Left kidney (tissue), 8 donors: ENCODE measurements around the gene ARSJ. TPM values are rescaled to one million over a fixed set of nuclear protein-coding genes. Genes with fewer than 3 reads are reported as not detected.
"Not testable (repeated sequence)": the region's sequence is repeated elsewhere in the genome, so short reads cannot be mapped to it uniquely, and the experiment has no call there.

Experiments
- DNase-seq: peaks from one replicate; pipeline ENCODE4 v3.0.0-alpha.2; 2013
- long read RNA-seq, 8 donors: transcript quantifications; one replicate each; lab custom pipeline, GENCODE V29; 2026
- polyA plus RNA-seq: library from polyadenylated mRNA; unstranded; fragments of 120-200 nt; gene quantifications from one replicate; pipeline ENCODE4 v1.2.1, GENCODE V29; 2013; ENCODE audit not compliant: insufficient read length

Gene ARSJ
- 18.1 TPM for polyA plus RNA-seq
- long read RNA-seq, donor 1, full-length matches to known transcripts, result 3 of 3 reads
- long read RNA-seq, donor 1, partial matches to known transcripts, result 0 of 3 reads
- long read RNA-seq, donor 1, other reads (novel, unspliced or antisense), result 0 of 3 reads
- long read RNA-seq, donor 2, full-length matches to known transcripts, result 1 of 1 reads
- long read RNA-seq, donor 2, partial matches to known transcripts, result 0 of 1 reads
- long read RNA-seq, donor 2, other reads (novel, unspliced or antisense), result 0 of 1 reads
- long read RNA-seq, donor 3, full-length matches to known transcripts, result 4 of 4 reads
- long read RNA-seq, donor 3, partial matches to known transcripts, result 0 of 4 reads
- long read RNA-seq, donor 3, other reads (novel, unspliced or antisense), result 0 of 4 reads
- long read RNA-seq, donor 4, result 0 reads
- long read RNA-seq, donor 5, result 0 reads
- long read RNA-seq, donor 6, full-length matches to known transcripts, result 3 of 3 reads
- long read RNA-seq, donor 6, partial matches to known transcripts, result 0 of 3 reads
- long read RNA-seq, donor 6, other reads (novel, unspliced or antisense), result 0 of 3 reads
- long read RNA-seq, donor 7, full-length matches to known transcripts, result 2 of 2 reads
- long read RNA-seq, donor 7, partial matches to known transcripts, result 0 of 2 reads
- long read RNA-seq, donor 7, other reads (novel, unspliced or antisense), result 0 of 2 reads
- long read RNA-seq, donor 8, full-length matches to known transcripts, result 4 of 4 reads
- long read RNA-seq, donor 8, partial matches to known transcripts, result 0 of 4 reads
- long read RNA-seq, donor 8, other reads (novel, unspliced or antisense), result 0 of 4 reads

- DNase-seq, result peak; percentile 72
Observed at GRCh38 chr4:113979148-113979904, at the start of gene ARSJ. TSS of gene ARSJ (minus strand) at chr4:113979647. CDS start at chr4:113978834, 813 bp downstream.

- no peak for DNase-seq
Observed at GRCh38 chr4:114028071-114028470, 48.6 kb upstream of the ARSJ start.

DNA sequence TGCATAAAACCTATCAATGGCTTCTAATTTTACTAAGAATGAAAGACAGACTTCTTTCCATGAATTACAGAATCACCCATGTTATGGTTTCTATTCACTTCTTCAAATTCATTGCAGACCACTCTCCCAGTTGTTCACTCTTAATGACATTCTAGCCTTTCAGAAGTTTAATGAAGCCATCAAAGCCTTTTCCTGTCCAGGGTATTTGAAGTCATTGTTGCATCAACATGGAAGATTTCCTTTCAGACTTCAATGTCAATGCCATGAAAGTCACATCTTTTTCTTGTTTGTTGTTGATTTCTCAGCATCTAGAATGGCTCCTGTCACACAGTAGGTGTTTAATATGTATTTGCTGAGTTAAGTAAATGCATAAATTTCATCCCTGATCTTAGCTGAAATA, 48.1 kb upstream of the ARSJ start:
- no peak for DNase-seq

- DNase-seq, result no peak
Observed at GRCh38 chr4:114026447-114026846, 47.0 kb upstream of the ARSJ start.

DNA sequence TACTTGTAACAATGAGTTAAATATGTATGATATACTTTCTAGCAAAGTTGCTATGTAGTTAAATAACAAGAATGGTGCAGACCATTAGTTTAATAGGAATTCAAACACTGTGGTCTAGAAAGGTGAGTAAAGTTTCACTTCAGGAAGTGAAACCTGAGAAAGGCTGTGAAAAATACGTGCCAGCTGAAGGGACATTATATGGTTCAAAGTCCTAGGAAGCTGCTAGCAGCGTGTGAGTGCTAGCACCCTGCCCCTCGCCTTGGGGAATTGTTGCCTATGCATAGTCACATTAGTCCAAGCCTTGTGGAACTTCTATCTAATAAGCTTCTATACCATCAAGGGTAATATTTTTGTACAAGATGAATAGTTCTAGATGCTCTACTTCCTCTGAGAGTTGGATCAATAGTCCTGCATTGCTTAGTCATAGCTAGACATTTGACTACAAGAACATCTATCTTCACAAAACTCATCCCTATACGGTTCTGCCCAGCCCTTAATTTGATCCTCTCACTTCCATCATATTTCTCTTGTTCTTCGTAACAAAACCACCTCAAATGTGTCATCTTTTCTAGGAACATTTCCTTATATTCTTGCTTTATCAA, 45.8 kb upstream of the ARSJ start:
- DNase-seq, result no peak

DNA sequence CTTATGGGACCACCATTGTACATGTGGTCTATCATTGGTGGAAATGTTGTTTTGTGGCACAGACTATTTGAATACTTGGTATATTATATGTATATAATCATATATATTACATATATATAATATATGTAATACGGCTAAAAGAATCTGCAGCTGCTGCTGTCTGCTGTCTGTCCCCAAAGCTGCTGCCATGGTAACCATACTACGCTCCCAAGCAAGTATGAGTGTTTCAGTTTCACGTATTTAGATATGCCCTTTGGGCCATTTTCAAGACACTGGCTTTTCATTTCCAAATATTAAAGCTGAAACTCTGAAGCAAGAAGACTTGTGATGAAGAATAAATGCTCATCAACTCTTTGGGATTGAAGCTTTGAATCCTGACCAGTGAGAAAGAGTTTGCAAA, 42.0 kb upstream of the ARSJ start:
- DNase-seq, result no peak

DNA sequence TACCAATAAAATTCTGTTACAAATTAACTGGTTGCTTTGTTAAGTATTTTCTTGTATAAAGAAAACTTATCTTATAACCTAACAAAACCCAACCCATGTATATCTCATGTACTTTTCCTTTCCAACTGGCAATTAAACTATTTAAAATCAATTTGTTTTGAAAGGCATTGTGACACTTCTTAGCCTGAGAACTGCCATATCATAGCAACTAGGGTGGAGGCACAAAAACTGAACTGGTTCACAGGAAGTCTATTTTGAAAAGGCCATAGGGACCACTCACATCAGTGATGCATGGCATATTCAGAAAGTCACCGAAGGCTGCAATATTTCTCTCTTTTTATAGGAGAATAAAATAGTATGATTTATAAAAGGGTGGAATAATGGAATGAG, 40.5 kb upstream of the ARSJ start:
- no peak for DNase-seq

DNA sequence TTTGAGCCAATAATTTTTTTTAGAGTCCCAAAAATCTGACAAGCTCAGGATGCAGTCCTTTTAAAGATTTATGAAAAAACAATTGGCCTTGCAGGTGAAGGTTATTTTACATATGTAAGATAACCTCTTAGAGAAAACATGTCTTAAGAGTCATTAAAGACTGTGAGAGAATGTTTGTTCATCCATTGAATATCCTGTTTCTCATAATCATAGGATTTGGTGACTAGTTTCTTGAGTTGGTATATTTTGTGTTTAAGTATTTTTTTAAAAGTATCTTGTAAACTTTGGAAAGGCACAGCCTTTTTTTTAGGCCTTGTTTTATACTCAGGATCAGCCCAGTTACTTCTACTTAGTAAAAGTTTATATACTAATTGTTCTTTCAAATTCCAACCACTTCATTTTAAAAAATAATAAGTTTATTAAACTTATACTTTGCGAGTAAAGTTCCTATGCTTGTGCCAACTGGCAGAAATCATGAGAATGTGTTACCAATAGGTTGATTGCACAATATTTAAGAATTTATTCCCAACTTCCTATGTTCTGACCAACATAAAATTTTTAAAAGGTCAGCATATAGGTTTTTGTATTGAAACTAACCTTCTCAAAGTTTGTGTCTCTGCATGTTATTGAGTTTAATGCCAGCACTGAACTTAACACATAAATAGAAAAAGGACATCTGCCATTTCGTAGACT, 40.0 kb upstream of the ARSJ start:
- no peak for DNase-seq

- no peak for DNase-seq
Observed at GRCh38 chr4:114017120-114017917, 37.9 kb upstream of the ARSJ start.

GRCh38 chr4:114015444-114015899, 36.0 kb upstream of the ARSJ start:
- DNase-seq, result no peak

- not testable (repeated sequence) for DNase-seq
Observed at GRCh38 chr4:114013201-114013600, 33.8 kb upstream of the ARSJ start.

GRCh38 chr4:114012749-114013148, 33.3 kb upstream of the ARSJ start:
- DNase-seq, result no peak

DNA sequence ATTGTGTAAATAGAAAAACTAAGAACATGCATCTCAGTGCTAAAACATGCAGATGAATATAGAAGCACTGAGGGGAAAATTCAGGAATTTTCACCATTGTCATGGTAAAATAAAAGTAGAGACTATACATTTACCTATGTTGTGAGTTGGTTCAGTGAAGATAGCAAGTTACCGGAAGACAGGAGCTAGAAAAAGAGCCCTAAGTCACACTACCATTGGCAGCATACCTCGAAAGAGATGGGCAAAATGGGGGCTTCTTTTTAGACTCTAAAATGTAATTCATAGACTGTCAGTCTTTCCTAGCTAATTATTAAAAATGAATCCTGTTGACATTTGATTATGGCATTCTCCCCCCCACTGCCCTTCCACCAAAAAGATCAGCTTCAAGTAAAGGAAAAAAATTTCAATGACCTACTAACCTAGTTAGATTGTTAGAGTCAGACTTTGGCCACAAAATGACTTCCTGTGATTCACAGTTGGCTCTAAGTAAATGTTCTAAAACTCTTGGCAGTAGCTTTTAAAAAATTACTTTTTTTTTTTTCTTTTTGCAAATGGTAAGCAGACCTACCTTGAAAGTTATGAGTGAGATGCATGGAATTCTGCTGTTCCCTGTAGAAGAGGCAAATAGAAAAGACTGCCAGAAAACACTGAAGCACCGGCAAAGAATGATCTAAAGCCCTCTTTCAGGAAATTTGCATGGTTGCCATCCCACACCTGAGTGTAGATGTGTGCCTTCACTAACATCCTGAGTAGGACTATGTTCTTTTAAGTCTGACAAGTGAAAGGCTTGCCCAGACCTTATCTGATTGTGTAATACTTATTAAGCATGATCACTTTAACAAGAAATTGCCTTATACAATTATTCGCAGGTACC, 26.4 kb upstream of the ARSJ start:
- DNase-seq, result no peak

GRCh38 chr4:114004483-114005226, 25.2 kb upstream of the ARSJ start:
- DNase-seq, result not testable (repeated sequence)

GRCh38 chr4:113998531-113998930, 19.1 kb upstream of the ARSJ start:
- no peak for DNase-seq

DNA sequence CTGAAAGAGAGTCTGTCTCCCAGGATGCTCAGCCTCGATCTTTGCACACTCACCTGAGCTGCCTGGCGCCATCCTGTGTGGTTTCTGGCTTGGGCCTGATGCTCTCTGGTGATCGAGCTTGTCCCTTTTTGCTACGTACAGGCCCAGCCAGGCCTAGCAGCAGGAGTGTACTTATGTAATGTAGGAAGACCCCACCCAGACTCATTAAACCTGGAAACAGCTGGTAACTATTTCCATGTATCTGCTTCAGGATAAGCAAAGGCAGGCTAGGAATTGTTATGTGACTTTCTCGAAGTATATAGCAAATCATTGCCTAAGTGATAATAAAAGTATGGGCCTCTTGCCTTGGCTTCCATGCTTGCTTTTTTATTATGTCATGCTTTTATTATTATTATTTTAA, 18.6 kb upstream of the ARSJ start:
- no peak for DNase-seq

GRCh38 chr4:113997206-113997605, 17.8 kb upstream of the ARSJ start:
- DNase-seq, result no peak

DNA sequence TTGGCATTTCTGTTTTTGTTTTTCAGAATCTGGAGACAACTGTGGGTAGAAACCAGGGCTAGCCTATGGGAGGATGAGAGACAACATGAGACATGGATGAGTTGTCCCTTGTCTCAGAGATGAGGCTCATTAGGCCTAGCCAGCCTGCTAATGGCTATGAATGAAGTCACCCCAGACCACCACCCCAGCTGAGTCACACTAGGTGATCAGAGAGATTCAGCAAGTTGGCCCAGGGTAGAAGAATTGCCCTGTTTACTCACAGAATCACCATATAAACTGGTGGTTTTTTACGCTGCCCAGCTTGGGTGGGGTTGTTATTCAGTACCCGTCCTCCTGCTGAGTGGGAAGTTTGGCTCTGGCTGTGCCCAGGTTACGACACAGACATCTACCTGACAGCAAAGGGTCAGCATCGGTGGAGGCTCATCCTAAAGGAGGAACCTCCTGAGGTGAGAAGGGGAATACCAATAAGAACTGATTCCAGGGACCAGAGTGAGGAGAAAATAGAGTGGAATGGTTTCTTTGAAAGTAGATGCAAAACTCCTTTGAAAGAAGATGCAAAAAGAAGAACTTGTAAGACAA, 17.2 kb upstream of the ARSJ start:
- DNase-seq, result no peak
